Measurements from ENCODE around the gene MMP27. TPM values are rescaled to one million over a fixed set of nuclear protein-coding genes. Genes with fewer than 3 reads are reported as not detected.
"Not testable (repeated sequence)": the region's sequence is repeated elsewhere in the genome, so short reads cannot be mapped to it uniquely, and the experiment has no call there.

Gene MMP27
- total RNA-seq, 1 donor = 0.18 TPM

DNA sequence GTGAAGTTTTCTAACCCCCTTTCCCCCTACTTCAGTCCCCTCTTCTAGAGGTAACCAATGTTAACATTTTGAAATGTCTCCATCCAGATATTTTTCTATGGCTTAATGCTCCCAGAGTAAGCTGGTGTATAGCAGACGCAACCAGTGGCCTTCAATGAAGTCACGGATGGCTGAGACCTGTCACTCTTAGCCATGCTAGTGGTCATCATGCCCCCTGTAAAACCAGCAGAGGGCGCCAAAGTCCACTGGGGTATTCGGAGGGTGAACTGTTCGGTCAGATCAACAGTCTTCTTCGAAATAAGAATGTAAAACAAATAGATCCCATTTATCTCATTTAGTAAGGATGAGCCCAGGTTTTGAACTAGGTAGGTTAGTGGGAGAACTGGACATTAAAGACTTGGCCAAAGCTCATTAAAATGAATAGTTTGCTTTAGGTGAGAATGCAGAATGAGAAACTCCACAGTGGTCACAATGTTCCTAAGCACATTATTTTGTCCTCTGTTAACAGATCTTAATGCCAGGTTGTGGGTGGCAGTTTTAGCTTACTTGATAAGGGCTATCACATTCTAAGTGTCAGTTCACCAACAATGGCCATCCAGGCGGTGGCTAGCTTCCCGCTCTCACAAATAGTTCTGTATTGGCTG, 27.8 kb upstream of the MMP27 start:
- no peak overlapping the region for H3K4me3 ChIP-seq (ENCODE audit: low read depth, low read length)
- TF ChIP-seq, protein P1, sequence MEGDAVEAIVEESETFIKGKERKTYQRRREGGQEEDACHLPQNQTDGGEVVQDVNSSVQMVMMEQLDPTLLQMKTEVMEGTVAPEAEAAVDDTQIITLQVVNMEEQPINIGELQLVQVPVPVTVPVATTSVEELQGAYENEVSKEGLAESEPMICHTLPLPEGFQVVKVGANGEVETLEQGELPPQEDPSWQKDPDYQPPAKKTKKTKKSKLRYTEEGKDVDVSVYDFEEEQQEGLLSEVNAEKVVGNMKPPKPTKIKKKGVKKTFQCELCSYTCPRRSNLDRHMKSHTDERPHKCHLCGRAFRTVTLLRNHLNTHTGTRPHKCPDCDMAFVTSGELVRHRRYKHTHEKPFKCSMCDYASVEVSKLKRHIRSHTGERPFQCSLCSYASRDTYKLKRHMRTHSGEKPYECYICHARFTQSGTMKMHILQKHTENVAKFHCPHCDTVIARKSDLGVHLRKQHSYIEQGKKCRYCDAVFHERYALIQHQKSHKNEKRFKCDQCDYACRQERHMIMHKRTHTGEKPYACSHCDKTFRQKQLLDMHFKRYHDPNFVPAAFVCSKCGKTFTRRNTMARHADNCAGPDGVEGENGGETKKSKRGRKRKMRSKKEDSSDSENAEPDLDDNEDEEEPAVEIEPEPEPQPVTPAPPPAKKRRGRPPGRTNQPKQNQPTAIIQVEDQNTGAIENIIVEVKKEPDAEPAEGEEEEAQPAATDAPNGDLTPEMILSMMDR (IDR thresholded peaks at IDR 0.05; ENCODE audit: insufficient read depth, low read length) = peak; percentile 90
- peak; percentile 62 for DNase-seq (ENCODE audit: low read depth)

DNA sequence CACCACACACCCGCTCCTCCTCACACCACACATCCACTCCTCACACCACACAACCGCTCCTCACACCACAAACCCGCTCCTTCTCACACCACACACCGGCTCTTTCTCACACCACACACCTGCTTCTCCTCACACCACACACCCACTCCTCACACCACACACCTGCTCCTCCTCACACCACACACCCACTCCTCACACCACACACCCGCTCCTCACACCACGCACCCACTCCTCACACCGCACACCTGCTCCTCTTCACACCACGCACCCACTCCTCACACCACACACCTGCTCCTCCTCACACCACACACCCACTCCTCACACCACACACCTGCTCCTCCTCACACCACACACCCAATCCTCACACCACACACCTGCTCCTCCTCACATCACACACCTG, 25.4 kb upstream of the MMP27 start:
- not testable (repeated sequence) for DNase-seq (ENCODE audit: low read depth); H3K4me3 ChIP-seq (ENCODE audit: low read depth, low read length)

DNA sequence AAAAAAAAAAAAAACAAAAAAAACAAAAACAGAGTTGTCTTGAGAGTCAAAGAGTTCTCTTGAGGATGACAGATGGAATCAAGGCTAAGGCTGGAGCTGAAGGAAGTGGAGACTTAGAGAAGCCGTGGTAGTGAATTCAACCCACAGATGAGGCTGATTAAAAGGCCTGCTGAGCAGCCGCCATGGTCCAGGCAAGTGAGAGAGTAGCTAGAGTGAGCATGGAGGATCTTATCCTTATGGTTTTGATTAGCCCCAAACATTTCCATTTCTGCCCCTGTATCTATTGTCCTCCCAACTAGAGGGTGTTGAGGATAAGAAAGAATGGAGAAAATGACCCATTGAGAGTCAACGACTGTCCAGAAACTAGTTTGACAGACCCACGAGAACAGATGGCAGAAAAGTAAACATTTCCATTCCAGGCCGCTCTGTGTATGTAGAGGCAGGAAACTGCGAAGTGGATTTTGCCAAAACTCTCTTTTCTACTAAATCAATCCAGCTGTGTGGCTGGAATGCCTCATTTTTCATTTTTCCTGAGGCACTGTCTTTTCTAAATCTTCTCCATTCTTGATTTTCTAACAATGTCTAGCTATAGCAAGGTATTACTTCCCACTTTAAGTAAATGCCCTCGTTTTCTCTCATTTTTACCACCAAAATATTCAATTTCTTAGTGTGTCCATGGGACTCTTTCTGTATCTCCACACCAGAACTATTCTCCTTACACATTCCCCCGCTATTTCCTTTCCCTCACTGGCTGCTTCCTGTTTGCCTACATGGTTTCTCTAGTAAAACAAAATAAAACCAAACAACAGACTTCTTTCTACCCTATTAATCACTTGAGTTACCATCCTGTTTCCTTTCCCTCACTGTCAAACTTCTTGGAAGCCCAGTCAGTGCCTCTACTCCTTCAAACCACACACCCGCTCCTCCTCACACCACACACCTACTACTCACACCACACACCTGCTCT, 24.6 kb upstream of the MMP27 start:
- DNase-seq (ENCODE audit: low read depth) = peak; percentile 56
- H3K4me3 ChIP-seq (ENCODE audit: low read depth, low read length) = no peak overlapping the region
- TF ChIP-seq, protein P1 (IDR thresholded peaks at IDR 0.05; ENCODE audit: insufficient read depth, low read length) = no peak

DNA sequence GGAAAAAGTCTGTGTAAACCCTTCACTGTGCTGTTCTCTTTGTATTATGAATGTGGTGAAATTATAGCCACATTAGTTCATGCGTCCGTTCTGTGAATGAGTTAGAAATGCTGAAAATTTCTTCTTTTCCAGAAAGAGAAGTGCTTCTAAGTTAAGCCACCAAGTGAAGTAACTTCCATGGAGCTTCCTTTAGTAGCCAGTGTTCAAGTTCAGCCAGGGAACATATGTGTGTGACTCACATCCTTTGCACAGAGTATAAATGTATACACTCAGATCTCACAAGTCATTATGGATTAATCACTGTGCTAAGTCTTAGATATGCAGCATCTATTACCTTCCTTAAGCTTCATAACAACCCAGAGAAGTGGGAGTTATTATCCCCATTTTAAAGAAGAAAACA, 22.3 kb upstream of the MMP27 start:
- H3K4me3 ChIP-seq (ENCODE audit: low read depth, low read length) = no peak overlapping the region
- DNase-seq (ENCODE audit: low read depth) = peak; percentile 49
- TF ChIP-seq, protein P1 (IDR thresholded peaks at IDR 0.05; ENCODE audit: insufficient read depth, low read length) = no peak

DNA sequence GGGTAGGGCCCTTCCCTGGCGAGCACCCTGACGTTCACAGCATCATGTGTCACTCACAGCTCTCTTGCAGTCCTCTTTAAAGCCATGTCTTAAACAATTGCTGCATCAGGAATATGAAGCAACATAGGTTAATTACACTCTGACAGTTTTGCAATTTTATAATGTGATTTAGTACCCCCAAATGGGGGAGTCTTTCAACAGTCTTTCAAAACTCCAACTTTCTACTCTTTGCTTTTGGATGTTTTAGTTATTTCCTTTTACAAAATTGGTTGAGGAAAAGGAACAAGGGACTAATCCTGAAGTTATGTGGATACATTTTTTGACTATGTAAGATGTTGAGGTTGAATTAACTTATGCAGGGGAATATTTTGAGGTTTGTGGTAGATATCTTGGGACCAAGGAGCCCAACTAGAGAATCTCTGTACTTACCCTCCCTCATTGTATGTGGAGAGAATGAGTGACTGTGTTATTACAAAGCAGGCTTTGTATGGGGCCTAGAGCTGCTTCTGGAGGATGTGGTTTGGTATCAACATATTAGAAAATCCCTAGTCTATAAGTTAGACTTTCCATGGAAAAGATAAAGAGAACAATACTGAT, 19.4 kb upstream of the MMP27 start, which contains the start of gene MMP8:
MMP8 (minus strand) TSS at position 51 of the 597 bp plus-strand sequence. CDS start 99 bp downstream, outside the sequence.
- TF ChIP-seq, protein P1 (IDR thresholded peaks at IDR 0.05; ENCODE audit: insufficient read depth, low read length) = no peak
- DNase-seq (ENCODE audit: low read depth) = peak; percentile 27
- no peak within 1 kb of the TSS for H3K4me3 ChIP-seq (ENCODE audit: low read depth, low read length)

DNA sequence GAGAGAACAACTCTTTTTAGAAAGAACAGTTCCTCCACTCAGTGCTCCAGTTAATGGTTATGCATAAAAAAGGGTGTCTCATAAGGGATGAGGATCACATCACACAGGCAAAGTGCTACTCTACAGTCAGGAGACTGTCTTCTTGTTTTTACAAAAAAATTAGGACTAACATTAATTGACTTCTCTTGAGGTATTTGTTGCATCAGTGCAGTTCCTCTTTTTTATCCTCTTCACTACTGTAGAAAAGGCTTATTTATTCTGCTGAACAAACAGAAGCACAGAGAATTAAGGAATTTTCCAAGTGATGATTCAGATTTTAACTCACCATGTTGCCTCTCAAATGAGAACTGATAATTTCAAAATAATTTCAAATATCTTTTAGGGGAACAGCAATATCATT, 17.3 kb upstream of the MMP27 start:
- H3K4me3 ChIP-seq (ENCODE audit: low read depth, low read length) = no peak overlapping the region
- TF ChIP-seq, protein P1 (IDR thresholded peaks at IDR 0.05; ENCODE audit: insufficient read depth, low read length) = no peak
- no peak for DNase-seq (ENCODE audit: low read depth)
